Fibroblast of the conjunctiva (primary cell): ENCODE data around the gene DPP9.
"Not testable (repeated sequence)": the region's sequence is repeated elsewhere in the genome, so short reads cannot be mapped to it uniquely, and the experiment has no call there.

Experiments
- DNase-seq: peaks from one replicate; pipeline ENCODE4 v3.0.0-alpha.2; 2010; ENCODE audit warnings: low read depth

DPP9 gene

GRCh38 chr19:4723595-4724514, at the start of gene DPP9:
Gene DPP9, minus strand, starts transcription at chr19:4723842. Its CDS starts 3,936 bp downstream, at chr19:4719906.
- peak; percentile 98 for DNase-seq

GRCh38 chr19:4773047-4773640, 49.5 kb upstream of the DPP9 start:
- no peak for DNase-seq

GRCh38 chr19:4772566-4772965, 48.9 kb upstream of the DPP9 start:
- no peak for DNase-seq

- peak; percentile 69 for DNase-seq
Observed at GRCh38 chr19:4768934-4769777, 45.5 kb upstream of the DPP9 start.

GRCh38 chr19:4764393-4764660, 40.7 kb upstream of the DPP9 start:
- DNase-seq = no peak

GRCh38 chr19:4763021-4763420, 39.4 kb upstream of the DPP9 start:
- no peak for DNase-seq

GRCh38 chr19:4760285-4760650, 36.6 kb upstream of the DPP9 start:
- no peak for DNase-seq

GRCh38 chr19:4759388-4760284, 36.0 kb upstream of the DPP9 start:
- peak; percentile 78 for DNase-seq

GRCh38 chr19:4758659-4759058, 35.0 kb upstream of the DPP9 start:
- no peak for DNase-seq

- DNase-seq = no peak
Observed at GRCh38 chr19:4758082-4758481, 34.4 kb upstream of the DPP9 start.

GRCh38 chr19:4755459-4755858, 31.8 kb upstream of the DPP9 start:
- no peak for DNase-seq

GRCh38 chr19:4754248-4754647, 30.6 kb upstream of the DPP9 start:
- peak; percentile 8 for DNase-seq

- no peak for DNase-seq
Observed at GRCh38 chr19:4749870-4750590, 26.4 kb upstream of the DPP9 start.

GRCh38 chr19:4748589-4748988, 24.9 kb upstream of the DPP9 start:
- no peak for DNase-seq

GRCh38 chr19:4748185-4748584, 24.5 kb upstream of the DPP9 start:
- no peak for DNase-seq

- no peak for DNase-seq
Observed at GRCh38 chr19:4745986-4746385, 22.3 kb upstream of the DPP9 start.

- not testable (repeated sequence) for DNase-seq
Observed at GRCh38 chr19:4745175-4745574, 21.5 kb upstream of the DPP9 start.

- DNase-seq = peak; percentile 82
Observed at GRCh38 chr19:4744451-4745174, 21.0 kb upstream of the DPP9 start.

GRCh38 chr19:4742723-4743646, 19.3 kb upstream of the DPP9 start:
- no peak for DNase-seq
